ENCODE results near the gene OR2K2.
"Not testable (repeated sequence)": the region's sequence is repeated elsewhere in the genome, so short reads cannot be mapped to it uniquely, and the experiment has no call there.

DNA sequence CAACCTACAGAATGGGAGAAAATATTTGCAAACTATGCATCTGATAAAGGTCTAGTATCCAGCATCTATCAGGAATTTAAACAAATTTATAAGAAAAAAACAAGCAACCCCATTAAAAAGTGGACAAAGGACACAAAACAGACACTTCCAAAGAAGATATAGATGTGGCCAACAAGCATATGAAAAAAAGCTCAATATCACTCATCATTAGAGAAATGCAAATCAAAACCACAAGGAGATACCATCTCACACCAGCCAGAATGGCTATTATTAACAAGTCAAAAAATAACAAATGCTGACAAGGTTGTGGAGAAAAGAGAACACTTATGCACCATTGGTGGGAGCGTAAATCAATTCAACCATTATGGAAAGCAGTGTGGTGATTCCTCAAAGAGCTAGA lies 49.2 kb downstream of the OR2K2 start:
- TF ChIP-seq, protein P1, sequence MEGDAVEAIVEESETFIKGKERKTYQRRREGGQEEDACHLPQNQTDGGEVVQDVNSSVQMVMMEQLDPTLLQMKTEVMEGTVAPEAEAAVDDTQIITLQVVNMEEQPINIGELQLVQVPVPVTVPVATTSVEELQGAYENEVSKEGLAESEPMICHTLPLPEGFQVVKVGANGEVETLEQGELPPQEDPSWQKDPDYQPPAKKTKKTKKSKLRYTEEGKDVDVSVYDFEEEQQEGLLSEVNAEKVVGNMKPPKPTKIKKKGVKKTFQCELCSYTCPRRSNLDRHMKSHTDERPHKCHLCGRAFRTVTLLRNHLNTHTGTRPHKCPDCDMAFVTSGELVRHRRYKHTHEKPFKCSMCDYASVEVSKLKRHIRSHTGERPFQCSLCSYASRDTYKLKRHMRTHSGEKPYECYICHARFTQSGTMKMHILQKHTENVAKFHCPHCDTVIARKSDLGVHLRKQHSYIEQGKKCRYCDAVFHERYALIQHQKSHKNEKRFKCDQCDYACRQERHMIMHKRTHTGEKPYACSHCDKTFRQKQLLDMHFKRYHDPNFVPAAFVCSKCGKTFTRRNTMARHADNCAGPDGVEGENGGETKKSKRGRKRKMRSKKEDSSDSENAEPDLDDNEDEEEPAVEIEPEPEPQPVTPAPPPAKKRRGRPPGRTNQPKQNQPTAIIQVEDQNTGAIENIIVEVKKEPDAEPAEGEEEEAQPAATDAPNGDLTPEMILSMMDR (conservative IDR thresholded peaks at IDR 0.05 in 1 of 2, IDR thresholded peaks at IDR 0.05 in 1 of 2; ENCODE audit: low read depth in 1 of 2, low read length in 2 of 2), result not testable (repeated sequence)
- TF ChIP-seq EZH2 (IDR thresholded peaks at IDR 0.05; ENCODE audit: low read length, missing control alignments), result not testable (repeated sequence)

Measured in fibroblast of lung (primary cell).